ENCODE data around the gene HDLBP. TPM values are rescaled to one million over a fixed set of nuclear protein-coding genes. Genes with fewer than 3 reads are reported as not detected.

HDLBP gene
- total RNA-seq, 2 donors from 2014 or later = 404 to 447 TPM

DNA sequence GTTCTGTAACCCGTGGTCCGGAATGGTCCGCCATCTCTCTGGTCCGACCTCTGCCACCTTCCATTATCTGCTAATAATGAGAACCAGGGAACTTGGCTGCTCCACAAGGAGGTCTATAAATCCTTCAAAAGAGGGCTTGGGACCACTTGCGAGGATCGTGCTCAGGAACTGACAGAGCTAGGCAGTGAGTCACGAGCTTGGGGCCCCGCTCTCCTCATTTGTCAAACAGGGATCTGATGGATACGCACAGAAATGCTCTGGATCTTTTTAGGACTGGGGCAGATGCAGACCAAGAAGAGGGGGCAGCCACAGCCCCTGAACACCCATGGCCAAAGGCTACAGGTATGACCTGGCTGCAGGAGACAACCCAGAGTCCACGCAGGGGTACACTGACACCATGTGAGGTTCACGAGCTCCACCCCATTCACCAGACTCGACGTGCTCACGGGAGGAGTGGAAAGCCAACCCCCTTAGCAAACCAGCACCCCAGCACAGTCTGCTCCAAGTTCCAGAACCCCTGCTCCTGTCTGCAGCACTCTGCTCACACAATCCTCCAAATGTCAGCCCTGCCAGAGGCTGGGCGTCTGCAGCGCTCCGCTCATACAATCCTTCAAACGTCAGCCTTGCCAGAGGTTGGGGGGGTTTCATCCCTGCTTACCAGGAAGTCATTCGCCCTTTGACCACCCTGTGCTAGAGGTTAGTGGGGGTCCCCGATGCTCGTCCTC is 81.2 kb downstream of the HDLBP start:
- Histone ChIP-seq H3K9me3 (no peaks in the 10 kb centered on the region), H3K27ac (no peak overlapping the region), H3K36me3 (peaks cover 97% of the 10 kb centered on the region), H3K4me3 (no peak overlapping the region), H3K27me3 (replicated peaks; ENCODE audit: insufficient read depth) (no peaks in the 10 kb centered on the region), H3K4me1 (ENCODE audit: control insufficient read depth in 1 of 2, low read depth in 2 of 2) (no peaks in the 10 kb centered on the region)
- TF ChIP-seq, protein P1, sequence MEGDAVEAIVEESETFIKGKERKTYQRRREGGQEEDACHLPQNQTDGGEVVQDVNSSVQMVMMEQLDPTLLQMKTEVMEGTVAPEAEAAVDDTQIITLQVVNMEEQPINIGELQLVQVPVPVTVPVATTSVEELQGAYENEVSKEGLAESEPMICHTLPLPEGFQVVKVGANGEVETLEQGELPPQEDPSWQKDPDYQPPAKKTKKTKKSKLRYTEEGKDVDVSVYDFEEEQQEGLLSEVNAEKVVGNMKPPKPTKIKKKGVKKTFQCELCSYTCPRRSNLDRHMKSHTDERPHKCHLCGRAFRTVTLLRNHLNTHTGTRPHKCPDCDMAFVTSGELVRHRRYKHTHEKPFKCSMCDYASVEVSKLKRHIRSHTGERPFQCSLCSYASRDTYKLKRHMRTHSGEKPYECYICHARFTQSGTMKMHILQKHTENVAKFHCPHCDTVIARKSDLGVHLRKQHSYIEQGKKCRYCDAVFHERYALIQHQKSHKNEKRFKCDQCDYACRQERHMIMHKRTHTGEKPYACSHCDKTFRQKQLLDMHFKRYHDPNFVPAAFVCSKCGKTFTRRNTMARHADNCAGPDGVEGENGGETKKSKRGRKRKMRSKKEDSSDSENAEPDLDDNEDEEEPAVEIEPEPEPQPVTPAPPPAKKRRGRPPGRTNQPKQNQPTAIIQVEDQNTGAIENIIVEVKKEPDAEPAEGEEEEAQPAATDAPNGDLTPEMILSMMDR (IDR thresholded peaks at IDR 0.05) = no peak
- ATAC-seq (ENCODE audit: insufficient number of reproducible peaks, low FRiP score, low read depth) (no peak), DNase-seq (ENCODE audit: low spot score) (no peak)

DNA sequence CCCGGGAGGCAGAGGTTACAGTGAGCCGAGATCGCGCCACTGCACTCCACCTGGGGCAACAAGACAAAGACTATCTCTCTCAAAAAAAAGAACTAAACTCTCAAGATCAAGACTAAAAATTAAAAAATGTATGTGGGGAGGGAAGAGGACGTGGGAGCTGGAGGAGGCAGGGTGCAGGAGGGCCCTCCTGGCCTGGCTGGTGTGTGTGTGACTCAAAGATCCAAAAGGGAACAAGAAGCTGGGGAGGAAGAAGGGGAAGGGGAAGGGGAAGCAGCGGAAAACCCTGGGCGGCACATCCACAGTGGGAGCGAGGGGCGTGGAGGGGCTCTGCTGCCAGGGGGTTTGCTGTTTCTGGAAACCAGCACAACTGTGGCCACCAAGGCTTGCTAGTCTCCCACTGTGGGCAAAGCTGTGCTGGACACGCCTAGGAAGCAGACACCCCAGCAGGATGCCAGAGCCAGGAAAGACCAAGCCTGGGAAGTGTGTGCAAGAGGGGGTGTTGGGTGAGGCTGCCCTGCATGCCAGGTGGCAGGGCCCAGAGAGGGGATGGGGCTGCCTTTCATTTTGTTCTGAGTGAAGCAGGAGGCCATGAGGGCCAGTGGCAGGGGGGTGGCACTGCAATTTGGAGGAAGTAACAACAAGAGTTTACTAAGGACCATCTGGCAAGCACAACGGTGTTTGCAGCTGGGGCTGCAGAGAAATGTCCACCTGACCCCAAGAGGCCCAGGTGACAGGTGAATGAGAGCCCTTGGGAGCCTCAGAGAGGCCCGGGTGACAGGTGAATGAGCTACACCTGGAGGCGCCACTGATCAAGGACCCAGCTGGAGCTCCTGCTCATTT is 82.5 kb downstream of the HDLBP start:
- H3K4me1 ChIP-seq (ENCODE audit: control insufficient read depth in 1 of 2, low read depth in 2 of 2) = no peaks in the 10 kb centered on the region
- H3K4me3 ChIP-seq = no peak overlapping the region
- H3K9me3 ChIP-seq = no peaks in the 10 kb centered on the region
- DNase-seq (ENCODE audit: low spot score) (no peak), ATAC-seq (ENCODE audit: insufficient number of reproducible peaks, low FRiP score, low read depth) (no peak)
- TF ChIP-seq, protein P1 (IDR thresholded peaks at IDR 0.05) = no peak
- no peak overlapping the region for H3K27ac ChIP-seq
- no peaks in the 10 kb centered on the region for H3K27me3 ChIP-seq (replicated peaks; ENCODE audit: insufficient read depth)
- peaks cover 97% of the 10 kb centered on the region for H3K36me3 ChIP-seq

DNA sequence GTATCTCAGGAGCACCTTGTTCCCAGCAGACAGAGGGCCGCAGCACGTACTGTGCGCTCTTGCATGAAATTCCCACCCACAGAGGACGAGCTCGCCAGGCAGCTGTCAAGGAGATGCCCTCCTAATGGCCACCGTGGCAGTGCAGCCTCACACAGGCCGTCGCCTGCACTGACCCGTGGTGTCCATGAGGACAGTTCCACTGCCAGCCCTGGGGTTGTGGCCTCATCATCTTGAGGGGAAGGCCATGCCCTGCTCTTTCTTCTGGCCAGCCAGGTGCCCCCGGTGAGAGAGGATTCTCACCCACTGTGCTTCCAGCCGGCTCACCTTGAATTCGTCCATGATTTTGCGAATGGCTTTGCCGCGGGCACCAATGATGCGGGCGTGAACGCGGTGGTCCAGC is 85.0 kb downstream of the HDLBP start:
- Histone ChIP-seq H3K27ac (no peak overlapping the region), H3K4me3 (no peak overlapping the region), H3K27me3 (replicated peaks; ENCODE audit: insufficient read depth) (no peaks in the 10 kb centered on the region), H3K4me1 (ENCODE audit: control insufficient read depth in 1 of 2, low read depth in 2 of 2) (no peaks in the 10 kb centered on the region), H3K9me3 (no peaks in the 10 kb centered on the region), H3K36me3 (peaks cover 89% of the 10 kb centered on the region)
- TF ChIP-seq, protein P1 (IDR thresholded peaks at IDR 0.05) = no peak
- DNase-seq (ENCODE audit: low spot score) (no peak), ATAC-seq (ENCODE audit: insufficient number of reproducible peaks, low FRiP score, low read depth) (no peak)

DNA sequence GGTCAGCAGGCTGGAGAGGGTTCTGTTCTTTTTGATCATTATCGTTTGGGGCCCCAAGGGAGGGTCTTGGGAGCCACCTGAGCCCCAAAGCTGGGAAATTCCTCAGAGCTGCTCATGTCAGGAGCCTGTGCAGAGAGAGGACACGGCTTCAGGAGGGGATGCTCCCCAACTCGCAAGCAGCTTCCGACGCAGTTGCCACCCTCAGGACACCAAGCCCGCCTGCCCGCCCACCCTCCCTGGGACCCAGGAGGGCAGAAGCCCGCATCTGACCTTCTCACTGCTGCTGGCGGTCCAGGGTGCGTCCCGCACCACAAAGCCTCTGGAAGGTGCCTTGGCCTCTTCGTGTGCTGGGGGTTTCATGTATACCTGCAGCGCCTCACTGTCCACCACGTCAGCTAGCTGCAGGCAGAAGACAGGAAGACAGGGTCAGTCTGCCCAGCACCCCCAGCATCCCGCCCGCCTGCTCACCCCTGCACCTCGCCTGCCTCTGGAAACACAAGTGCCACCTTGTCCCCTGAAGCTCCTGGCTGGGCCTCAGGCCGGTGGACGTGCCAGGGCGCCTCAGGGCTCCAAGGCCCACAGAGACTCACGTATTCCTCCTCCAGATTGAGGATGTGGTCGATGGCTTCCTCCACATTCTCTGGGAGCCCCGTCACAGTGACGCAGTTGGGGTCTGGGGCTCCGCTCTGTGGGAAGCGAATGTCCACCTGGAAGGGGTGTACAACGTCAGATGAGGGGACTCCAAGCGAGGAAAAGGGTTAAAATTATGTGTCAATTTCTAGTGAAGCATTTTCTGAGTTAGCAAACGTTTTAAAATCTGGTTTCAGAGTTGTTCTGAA is 85.7 kb downstream of the HDLBP start:
- Histone ChIP-seq H3K4me3 (no peak overlapping the region), H3K9me3 (no peaks in the 10 kb centered on the region), H3K27me3 (replicated peaks; ENCODE audit: insufficient read depth) (no peaks in the 10 kb centered on the region), H3K4me1 (ENCODE audit: control insufficient read depth in 1 of 2, low read depth in 2 of 2) (no peaks in the 10 kb centered on the region), H3K36me3 (peaks cover 83% of the 10 kb centered on the region), H3K27ac (no peak overlapping the region)
- ATAC-seq (ENCODE audit: insufficient number of reproducible peaks, low FRiP score, low read depth) (no peak), DNase-seq (ENCODE audit: low spot score) (no peak)
- TF ChIP-seq, protein P1 (IDR thresholded peaks at IDR 0.05) = no peak
